ENCODE results near the gene RAB22A.

RAB22A gene, protein sequence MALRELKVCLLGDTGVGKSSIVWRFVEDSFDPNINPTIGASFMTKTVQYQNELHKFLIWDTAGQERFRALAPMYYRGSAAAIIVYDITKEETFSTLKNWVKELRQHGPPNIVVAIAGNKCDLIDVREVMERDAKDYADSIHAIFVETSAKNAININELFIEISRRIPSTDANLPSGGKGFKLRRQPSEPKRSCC

DNA sequence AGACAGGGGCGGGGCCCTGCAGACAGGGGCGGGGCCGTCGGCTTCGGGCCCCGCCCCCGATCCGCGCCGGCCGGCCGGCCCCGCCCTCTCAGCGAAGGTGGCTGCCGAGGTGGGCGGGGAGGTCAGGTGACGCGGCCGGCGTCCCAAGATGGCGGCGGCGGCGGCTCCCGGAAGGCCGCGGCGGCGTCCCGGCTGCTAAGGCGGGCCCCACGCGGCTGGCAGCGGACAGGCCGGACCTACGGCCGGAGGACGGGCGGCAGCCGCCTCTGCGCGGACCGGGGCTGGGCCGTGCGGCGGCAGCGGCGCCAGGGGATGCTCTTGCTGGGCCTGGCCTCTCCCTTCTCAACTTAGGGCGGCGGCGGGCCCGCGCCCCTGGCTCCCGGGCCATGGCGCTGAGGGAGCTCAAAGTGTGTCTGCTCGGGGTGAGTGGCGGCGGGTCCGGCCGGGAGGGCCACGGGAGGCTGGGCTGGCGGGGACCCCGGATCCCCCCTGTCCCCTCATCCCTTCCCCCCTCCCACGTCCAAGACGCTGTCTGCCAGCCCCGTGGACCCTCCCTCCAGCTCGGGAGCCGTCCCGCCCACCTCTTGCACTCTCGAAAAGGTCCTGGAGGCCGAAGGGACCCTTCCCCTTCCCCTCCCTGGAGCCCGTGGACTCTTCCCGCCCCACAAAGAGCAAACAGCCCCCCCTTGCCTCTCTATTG is at the start of gene RAB22A:
Gene RAB22A, plus strand, starts transcription at position 125 of the 700 bp plus-strand sequence. Its CDS starts 262 bp downstream, at position 387.
- peak within 1 kb of the TSS; percentile 87 for H3K4me2 ChIP-seq
- H3K9ac ChIP-seq = peak within 1 kb of the TSS; percentile 91
- H3K4me1 ChIP-seq (ENCODE audit: low read depth, poor library complexity, severe bottlenecking) = peaks cover 44% of the 10 kb centered on the region
- TF ChIP-seq, protein P1, sequence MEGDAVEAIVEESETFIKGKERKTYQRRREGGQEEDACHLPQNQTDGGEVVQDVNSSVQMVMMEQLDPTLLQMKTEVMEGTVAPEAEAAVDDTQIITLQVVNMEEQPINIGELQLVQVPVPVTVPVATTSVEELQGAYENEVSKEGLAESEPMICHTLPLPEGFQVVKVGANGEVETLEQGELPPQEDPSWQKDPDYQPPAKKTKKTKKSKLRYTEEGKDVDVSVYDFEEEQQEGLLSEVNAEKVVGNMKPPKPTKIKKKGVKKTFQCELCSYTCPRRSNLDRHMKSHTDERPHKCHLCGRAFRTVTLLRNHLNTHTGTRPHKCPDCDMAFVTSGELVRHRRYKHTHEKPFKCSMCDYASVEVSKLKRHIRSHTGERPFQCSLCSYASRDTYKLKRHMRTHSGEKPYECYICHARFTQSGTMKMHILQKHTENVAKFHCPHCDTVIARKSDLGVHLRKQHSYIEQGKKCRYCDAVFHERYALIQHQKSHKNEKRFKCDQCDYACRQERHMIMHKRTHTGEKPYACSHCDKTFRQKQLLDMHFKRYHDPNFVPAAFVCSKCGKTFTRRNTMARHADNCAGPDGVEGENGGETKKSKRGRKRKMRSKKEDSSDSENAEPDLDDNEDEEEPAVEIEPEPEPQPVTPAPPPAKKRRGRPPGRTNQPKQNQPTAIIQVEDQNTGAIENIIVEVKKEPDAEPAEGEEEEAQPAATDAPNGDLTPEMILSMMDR (conservative IDR thresholded peaks at IDR 0.05; ENCODE audit: low read depth, low read length) = no peak
- H3K79me2 ChIP-seq (ENCODE audit: insufficient read depth, low read depth) = peaks cover 31% of the 10 kb centered on the region
- H3K27me3 ChIP-seq (ENCODE audit: insufficient read depth, low read depth) = no peaks in the 10 kb centered on the region
- H3K27ac ChIP-seq = peak within 1 kb of the TSS; percentile 59
- no peaks in the 10 kb centered on the region for H4K20me1 ChIP-seq (ENCODE audit: insufficient read depth)
- peak within 1 kb of the TSS; percentile 76 for H2AFZ ChIP-seq (ENCODE audit: low read depth)
- H3K36me3 ChIP-seq (ENCODE audit: insufficient read depth) = no peaks in the 10 kb centered on the region
- H3K4me3 ChIP-seq (IDR thresholded peaks at IDR 0.05; ENCODE audit: insufficient read depth, low read depth, low read length) = no peak within 1 kb of the TSS

DNA sequence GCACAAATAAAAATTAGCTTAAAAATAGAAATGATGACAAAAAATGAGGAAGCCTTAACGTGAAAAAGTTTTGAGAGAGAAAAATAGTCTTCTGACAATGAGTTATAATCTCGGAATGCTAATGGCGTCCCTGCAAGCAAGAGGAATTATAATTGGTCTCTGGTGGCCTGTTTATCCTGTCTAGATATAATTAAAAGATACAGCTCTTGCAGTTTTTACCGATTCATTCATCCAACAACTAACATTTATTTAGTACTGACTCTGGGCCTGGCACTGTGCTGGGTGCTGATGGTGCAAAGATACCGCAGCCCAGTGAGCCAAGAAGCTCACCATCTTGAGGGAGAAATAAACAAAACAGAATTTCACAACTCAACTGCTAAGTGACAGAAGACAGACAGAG is 49.5 kb upstream of the RAB22A start:
- Histone ChIP-seq H3K4me1 (ENCODE audit: low read depth, poor library complexity, severe bottlenecking) (no peaks in the 10 kb centered on the region), H3K79me2 (ENCODE audit: insufficient read depth, low read depth) (no peaks in the 10 kb centered on the region), H3K9ac (no peak overlapping the region), H3K4me2 (no peak overlapping the region), H2AFZ (ENCODE audit: low read depth) (no peak overlapping the region), H4K20me1 (ENCODE audit: insufficient read depth) (no peaks in the 10 kb centered on the region), H3K27me3 (ENCODE audit: insufficient read depth, low read depth) (no peaks in the 10 kb centered on the region), H3K36me3 (ENCODE audit: insufficient read depth) (no peaks in the 10 kb centered on the region), H3K27ac (no peak overlapping the region), H3K4me3 (IDR thresholded peaks at IDR 0.05; ENCODE audit: insufficient read depth, low read depth, low read length) (no peak overlapping the region)
- TF ChIP-seq, protein P1 (conservative IDR thresholded peaks at IDR 0.05; ENCODE audit: low read depth, low read length) = no peak

DNA sequence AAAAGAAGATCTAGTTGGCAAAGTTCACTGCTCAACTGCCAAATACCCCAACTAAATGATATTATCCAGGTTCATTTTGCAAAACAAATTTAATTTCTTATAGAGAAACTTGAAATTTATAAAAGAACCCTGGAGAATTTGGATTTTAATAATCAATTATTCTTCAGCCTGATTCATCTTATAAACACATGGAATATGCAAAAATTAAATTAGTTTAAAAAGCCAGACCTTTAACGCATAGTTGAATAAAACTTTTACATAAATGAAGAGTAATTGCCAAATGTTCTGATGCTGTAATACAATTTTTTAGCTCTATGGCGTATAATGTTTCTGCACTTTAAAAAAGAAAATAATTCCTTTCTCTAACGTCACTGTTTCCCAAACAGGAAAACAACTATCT is 47.9 kb upstream of the RAB22A start:
- H3K79me2 ChIP-seq (ENCODE audit: insufficient read depth, low read depth) = no peaks in the 10 kb centered on the region
- no peak overlapping the region for H3K27ac ChIP-seq
- TF ChIP-seq, protein P1 (conservative IDR thresholded peaks at IDR 0.05; ENCODE audit: low read depth, low read length) = no peak
- H3K4me2 ChIP-seq = no peak overlapping the region
- no peak overlapping the region for H2AFZ ChIP-seq (ENCODE audit: low read depth)
- H4K20me1 ChIP-seq (ENCODE audit: insufficient read depth) = no peaks in the 10 kb centered on the region
- no peak overlapping the region for H3K4me3 ChIP-seq (IDR thresholded peaks at IDR 0.05; ENCODE audit: insufficient read depth, low read depth, low read length)
- no peak overlapping the region for H3K9ac ChIP-seq
- no peaks in the 10 kb centered on the region for H3K36me3 ChIP-seq (ENCODE audit: insufficient read depth)
- no peaks in the 10 kb centered on the region for H3K4me1 ChIP-seq (ENCODE audit: low read depth, poor library complexity, severe bottlenecking)
- H3K27me3 ChIP-seq (ENCODE audit: insufficient read depth, low read depth) = no peaks in the 10 kb centered on the region

DNA sequence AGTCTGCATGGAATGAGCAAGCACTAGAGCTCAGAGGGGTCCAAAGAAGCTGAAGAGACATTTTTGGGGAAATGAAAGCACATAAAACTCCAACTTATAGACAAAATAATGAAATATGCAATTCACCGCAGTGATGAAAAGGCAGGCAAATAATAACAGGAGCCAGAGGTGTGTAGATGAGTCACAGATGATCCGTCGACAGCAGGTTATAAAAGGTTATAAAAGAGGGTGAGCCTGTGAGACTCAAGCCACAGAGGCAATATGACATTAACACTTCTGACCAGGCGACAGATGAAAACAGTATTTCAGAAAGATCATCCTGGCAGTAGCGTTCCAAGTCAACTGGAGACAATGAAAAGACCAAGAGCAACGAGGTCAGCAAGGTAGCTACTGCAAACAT is 45.2 kb upstream of the RAB22A start:
- Histone ChIP-seq H3K27me3 (ENCODE audit: insufficient read depth, low read depth) (no peaks in the 10 kb centered on the region), H3K36me3 (ENCODE audit: insufficient read depth) (no peaks in the 10 kb centered on the region), H3K4me3 (IDR thresholded peaks at IDR 0.05; ENCODE audit: insufficient read depth, low read depth, low read length) (no peak overlapping the region), H3K79me2 (ENCODE audit: insufficient read depth, low read depth) (no peaks in the 10 kb centered on the region), H3K27ac (no peak overlapping the region), H4K20me1 (ENCODE audit: insufficient read depth) (no peaks in the 10 kb centered on the region), H3K9ac (no peak overlapping the region), H3K4me2 (no peak overlapping the region), H3K4me1 (ENCODE audit: low read depth, poor library complexity, severe bottlenecking) (no peaks in the 10 kb centered on the region), H2AFZ (ENCODE audit: low read depth) (no peak overlapping the region)
- TF ChIP-seq, protein P1 (conservative IDR thresholded peaks at IDR 0.05; ENCODE audit: low read depth, low read length) = no peak

Data from KMS-11 (cell line).